ENCODE results near the gene TEX261.

Gene TEX261

DNA sequence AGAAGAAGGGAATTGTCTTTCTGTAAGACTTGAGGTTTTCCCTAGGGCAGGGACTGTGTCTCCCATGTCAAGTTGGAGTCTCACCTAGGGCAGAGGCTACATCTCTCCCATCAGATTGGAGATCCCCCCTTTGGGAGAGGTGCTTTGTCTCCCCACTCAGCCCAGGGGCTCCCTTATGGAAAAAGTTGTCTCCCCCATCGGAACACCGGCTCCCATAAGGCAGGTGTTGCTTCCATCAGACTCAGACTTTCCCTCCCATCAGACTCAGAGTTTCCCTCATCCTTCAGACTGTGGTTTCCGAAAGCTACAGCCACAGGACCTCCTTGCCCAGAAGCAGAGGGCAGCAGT lies 10.5 kb downstream of the TEX261 start:
- in situ Hi-C loops (cut with MboI; ENCODE audit: low pct_unique_long_range_greater_than_20kb, low sequenced_read_pairs, unreplicated experiment): no loop called here
- TF ChIP-seq, protein P1, sequence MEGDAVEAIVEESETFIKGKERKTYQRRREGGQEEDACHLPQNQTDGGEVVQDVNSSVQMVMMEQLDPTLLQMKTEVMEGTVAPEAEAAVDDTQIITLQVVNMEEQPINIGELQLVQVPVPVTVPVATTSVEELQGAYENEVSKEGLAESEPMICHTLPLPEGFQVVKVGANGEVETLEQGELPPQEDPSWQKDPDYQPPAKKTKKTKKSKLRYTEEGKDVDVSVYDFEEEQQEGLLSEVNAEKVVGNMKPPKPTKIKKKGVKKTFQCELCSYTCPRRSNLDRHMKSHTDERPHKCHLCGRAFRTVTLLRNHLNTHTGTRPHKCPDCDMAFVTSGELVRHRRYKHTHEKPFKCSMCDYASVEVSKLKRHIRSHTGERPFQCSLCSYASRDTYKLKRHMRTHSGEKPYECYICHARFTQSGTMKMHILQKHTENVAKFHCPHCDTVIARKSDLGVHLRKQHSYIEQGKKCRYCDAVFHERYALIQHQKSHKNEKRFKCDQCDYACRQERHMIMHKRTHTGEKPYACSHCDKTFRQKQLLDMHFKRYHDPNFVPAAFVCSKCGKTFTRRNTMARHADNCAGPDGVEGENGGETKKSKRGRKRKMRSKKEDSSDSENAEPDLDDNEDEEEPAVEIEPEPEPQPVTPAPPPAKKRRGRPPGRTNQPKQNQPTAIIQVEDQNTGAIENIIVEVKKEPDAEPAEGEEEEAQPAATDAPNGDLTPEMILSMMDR (IDR thresholded peaks at IDR 0.05; ENCODE audit: extremely low read depth, insufficient read depth, missing control alignments): no peak
- no peak for DNase-seq (ENCODE audit: low spot score)

DNA sequence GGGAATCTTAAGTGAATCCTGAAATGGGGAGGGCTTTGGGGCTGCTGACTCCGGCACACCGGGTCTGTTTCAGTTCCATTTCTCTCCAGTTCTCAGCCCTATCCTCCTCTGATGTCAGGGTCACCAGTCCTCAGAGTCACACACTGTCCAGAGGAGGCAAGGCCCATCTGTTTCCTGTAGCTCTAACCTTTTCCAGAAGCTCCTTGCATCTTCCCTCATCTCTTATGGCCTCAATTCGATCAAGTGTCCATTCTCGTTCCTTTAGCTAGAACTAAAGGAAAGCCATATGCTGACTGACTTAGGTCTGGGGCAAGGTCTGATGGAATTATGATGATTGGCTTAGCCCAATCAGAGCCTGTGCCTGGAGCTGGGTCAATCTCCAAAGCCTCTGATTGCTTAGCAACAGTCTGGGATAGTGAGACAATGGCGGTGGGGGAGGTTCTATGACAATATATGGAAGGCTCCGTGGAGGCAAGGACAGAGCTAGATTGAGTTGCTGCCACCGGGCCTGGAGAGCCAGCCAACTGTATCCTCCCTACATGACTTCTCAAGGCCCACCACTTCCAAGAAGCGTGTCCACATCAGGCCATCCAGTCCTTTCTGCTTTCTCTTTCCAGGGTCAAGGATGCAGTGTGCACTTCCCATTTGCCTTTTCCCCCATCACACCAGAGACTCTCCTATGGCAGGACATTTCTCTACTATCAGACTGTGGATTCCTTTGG lies 11.0 kb downstream of the TEX261 start:
- in situ Hi-C loops (cut with MboI; ENCODE audit: low pct_unique_long_range_greater_than_20kb, low sequenced_read_pairs, unreplicated experiment): no loop called here
- TF ChIP-seq, protein P1 (IDR thresholded peaks at IDR 0.05; ENCODE audit: extremely low read depth, insufficient read depth, missing control alignments): no peak
- no peak for DNase-seq (ENCODE audit: low spot score)

DNA sequence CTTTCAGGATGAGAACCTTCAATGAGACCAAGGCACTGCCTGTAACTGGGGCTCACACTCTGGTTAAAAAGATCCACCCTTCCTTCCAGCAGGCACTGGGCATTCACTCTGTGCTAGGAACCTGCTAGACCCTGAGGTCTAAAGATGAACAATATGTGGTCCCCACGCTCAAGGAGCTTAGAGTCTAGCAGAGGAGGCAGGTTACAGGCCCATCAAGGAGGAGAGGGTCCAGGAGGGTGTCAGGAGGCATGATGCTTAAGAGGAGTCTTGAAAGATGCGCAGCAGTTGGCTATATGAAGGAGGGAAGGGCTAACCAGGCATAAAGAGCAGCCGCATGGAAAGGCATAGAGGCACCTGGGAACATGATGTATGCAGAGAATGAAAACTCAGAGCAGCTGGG lies 11.7 kb downstream of the TEX261 start:
- in situ Hi-C loops (cut with MboI; ENCODE audit: low pct_unique_long_range_greater_than_20kb, low sequenced_read_pairs, unreplicated experiment): no loop called here
- TF ChIP-seq, protein P1 (IDR thresholded peaks at IDR 0.05; ENCODE audit: extremely low read depth, insufficient read depth, missing control alignments): no peak
- DNase-seq (ENCODE audit: low spot score): no peak

DNA sequence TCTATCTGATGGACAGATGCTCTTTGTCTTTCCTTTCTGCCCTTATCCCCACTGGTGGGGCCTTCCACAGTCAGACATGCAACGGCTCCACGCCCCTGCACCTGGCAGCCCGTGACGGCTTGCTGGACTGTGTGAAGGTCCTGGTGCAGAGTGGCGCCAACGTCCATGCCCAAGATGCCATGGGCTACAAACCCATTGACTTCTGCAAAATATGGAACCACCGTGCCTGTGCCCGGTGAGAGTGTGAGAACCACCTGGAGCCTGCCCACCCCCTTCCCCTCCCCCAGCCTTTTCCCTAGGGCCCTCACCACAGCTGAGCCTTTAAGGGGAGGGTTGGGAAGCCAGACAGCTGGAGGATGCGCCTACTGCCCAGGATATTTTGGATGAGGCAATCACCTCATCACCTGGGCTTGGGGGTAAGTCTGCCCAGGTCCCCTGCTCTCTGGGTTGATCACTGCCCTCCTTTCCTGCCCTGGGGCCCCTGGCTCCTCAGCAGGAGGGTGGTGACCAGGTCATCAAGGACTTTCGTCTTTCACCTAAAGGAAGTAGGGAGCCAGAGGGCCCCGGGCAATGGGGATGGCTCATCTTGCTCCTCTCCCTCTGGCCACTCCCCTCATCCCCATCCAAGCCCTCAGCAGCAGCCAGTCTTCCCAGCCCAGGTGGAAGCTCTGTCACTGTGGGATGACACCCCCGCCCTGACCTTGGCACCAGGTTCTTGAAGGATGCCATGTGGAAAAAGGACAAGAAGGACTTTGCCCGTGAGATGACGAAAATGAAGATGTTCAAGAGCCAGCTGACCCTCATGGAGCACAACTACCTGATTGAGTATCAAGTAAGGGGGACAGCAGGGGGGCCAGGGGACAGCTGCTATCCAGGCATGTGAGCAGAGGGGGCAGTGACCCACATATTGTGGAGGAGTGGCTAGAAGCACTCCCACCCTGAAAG lies 12.5 kb downstream of the TEX261 start:
- no peak for DNase-seq (ENCODE audit: low spot score)
- in situ Hi-C loops (cut with MboI; ENCODE audit: low pct_unique_long_range_greater_than_20kb, low sequenced_read_pairs, unreplicated experiment): no loop called here
- TF ChIP-seq, protein P1 (IDR thresholded peaks at IDR 0.05; ENCODE audit: extremely low read depth, insufficient read depth, missing control alignments): no peak

DNA sequence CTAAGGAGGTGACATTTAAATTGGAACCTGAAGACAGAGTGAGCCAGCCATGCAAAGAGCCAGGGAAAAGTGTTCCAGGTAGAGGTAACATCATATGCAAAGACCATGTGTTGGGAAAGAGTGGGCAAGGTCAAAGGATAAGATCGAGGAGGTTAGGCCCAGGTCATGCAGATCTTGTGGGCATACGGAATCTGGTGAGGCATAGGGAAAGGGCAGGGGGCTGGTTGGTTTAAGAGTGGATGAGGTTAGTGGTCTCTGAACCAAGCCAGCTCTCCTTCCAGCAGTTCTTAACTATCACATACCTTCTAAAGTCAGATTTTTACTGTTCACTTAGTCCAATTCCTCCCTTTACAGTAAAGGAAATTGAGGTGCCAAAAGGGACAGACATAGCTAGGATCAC lies 13.3 kb downstream of the TEX261 start:
- DNase-seq (ENCODE audit: low spot score): no peak
- TF ChIP-seq, protein P1 (IDR thresholded peaks at IDR 0.05; ENCODE audit: extremely low read depth, insufficient read depth, missing control alignments): no peak
- in situ Hi-C loops (cut with MboI; ENCODE audit: low pct_unique_long_range_greater_than_20kb, low sequenced_read_pairs, unreplicated experiment): no loop called here

DNA sequence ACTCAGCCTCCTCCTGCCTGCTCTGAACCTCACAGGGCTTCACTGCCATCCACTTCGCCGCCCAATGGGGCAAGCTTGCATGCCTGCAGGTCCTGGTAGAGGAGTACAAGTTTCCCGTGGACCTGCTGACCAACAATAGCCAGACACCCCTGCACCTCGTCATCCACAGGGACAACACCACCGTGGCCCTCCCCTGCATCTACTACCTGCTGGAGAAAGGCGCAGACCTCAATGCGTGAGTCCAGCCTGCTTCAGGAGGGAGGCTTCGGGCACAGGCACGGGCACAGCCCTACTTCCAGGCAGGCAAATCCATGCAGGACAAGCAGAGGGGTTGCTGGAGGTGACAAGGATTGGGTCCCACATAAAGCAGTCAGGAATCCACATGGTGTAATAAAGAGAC lies 15.0 kb downstream of the TEX261 start:
- TF ChIP-seq, protein P1 (IDR thresholded peaks at IDR 0.05; ENCODE audit: extremely low read depth, insufficient read depth, missing control alignments): no peak
- no peak for DNase-seq (ENCODE audit: low spot score)
- in situ Hi-C loops (cut with MboI; ENCODE audit: low pct_unique_long_range_greater_than_20kb, low sequenced_read_pairs, unreplicated experiment): no loop called here

Measured in GM13977 (cell line).